Smooth muscle cell (in vitro differentiated cells): ENCODE results near the gene KLHL3. TPM values are rescaled to one million over a fixed set of nuclear protein-coding genes. Genes with fewer than 3 reads are reported as not detected.
A peak's percentile ranks its signal among the peaks of the same experiment; 100 is the strongest.

Source experiments
- DNase-seq: peaks from one replicate; lab custom pipeline; 2025; ENCODE audit not compliant: unreplicated experiment; lab: John Stamatoyannopoulos, UW
- H2AFZ ChIP-seq: fragments of 200-600 bp; sonication (generic); 2 replicates; pipeline ENCODE4 v1.6.0; 2016; ENCODE audit warnings: antibody characterized with exemption, low read depth, mild to moderate bottlenecking
- H3F3A ChIP-seq: fragments of 200-600 bp; sonication (generic); 2 replicates; pipeline ENCODE4 v1.6.0; 2017; ENCODE audit warnings: antibody characterized with exemption, low read depth
- H3K27ac ChIP-seq: fragments of 200-600 bp; sonication (generic); 2 replicates; pipeline ENCODE4 v1.5.1; 2016; ENCODE audit warnings: low read depth, mild to moderate bottlenecking
- H3K27me3 ChIP-seq: fragments of 200-600 bp; sonication (generic); 2 replicates; pipeline ENCODE4 v1.6.1; 2016; ENCODE audit warnings: low read depth, mild to moderate bottlenecking
- H3K36me3 ChIP-seq: fragments of 200-600 bp; sonication (generic); 2 replicates; pipeline ENCODE4 v1.5.1; 2016; ENCODE audit warnings: low read depth
- H3K4me1 ChIP-seq: fragments of 200-600 bp; sonication (generic); 2 replicates; pipeline ENCODE4 v1.5.1; 2016; ENCODE audit warnings: low read depth
- H3K4me2 ChIP-seq: fragments of 200-600 bp; sonication (generic); 2 replicates; pipeline ENCODE4 v1.6.0; 2016; ENCODE audit warnings: mild to moderate bottlenecking
- H3K4me3 ChIP-seq: fragments of 200-600 bp; sonication (generic); 2 replicates; pipeline ENCODE4 v1.5.1; 2016; ENCODE audit warnings: mild to moderate bottlenecking
- H3K79me2 ChIP-seq: fragments of 200-600 bp; sonication (generic); 2 replicates; pipeline ENCODE4 v1.6.0; 2016; ENCODE audit warnings: low read depth, mild to moderate bottlenecking
- H3K9ac ChIP-seq: fragments of 200-600 bp; sonication (generic); 2 replicates; pipeline ENCODE4 v1.6.0; 2016; ENCODE audit warnings: low read depth
- H3K9me3 ChIP-seq: fragments of 200-600 bp; sonication (generic); replicated peaks from 2 replicates; pipeline ENCODE4 v1.5.1; 2016; ENCODE audit warnings: low read depth
- H4K20me1 ChIP-seq: fragments of 200-600 bp; sonication (generic); 2 replicates; pipeline ENCODE4 v1.6.0; 2016; ENCODE audit warnings: low read depth
- CTCF ChIP-seq: fragments of 200-600 bp; sonication (generic); IDR thresholded peaks from 2 replicates; pipeline ENCODE4 v1.5.1; 2017; ENCODE audit warnings: borderline replicate concordance, mild to moderate bottlenecking, antibody characterized with exemption; ENCODE audit not compliant: insufficient read depth, poor library complexity, severe bottlenecking
- WGBS: methylation state at CpG from one replicate; pipeline ENCODE4 v1.1.7; 2016; ENCODE audit warnings: low lambda C conversion rate; 5-methylcytosine and 5-hydroxymethylcytosine counted together
- microRNA counts: library from miRNA; unstranded; fragments of <30 nt; microRNA quantifications from one replicate; lab custom pipeline; 2016
- microRNA-seq: library from miRNA; unstranded; fragments of <30 nt; microRNA quantifications from one replicate; pipeline ENCODE4, GENCODE V29; 2016; ENCODE audit warnings: borderline number of aligned reads
- polyA plus RNA-seq: library from polyadenylated mRNA; unstranded; fragments of >200 nt; fragmentation: Nextera tagmentation; extraction: Ambion mirVana; gene quantifications from 2 replicates; pipeline ENCODE4 v1.2.1, GENCODE V29; 2016
- small RNA-seq: library from RNA; depleted of rRNA; stranded (forward); fragments of <200 nt; gene quantifications from one replicate; pipeline ENCODE3, GENCODE V24; 2014
- total RNA-seq: library from RNA; depleted of rRNA; stranded (reverse); fragments of >200 nt; gene quantifications from 2 replicates; pipeline ENCODE4 v1.2.3, GENCODE V29; 2014

The KLHL3 gene
- total and polyA plus RNA-seq, 2 experiments from 2014 or later = 3.6 to 9.1 TPM

DNA sequence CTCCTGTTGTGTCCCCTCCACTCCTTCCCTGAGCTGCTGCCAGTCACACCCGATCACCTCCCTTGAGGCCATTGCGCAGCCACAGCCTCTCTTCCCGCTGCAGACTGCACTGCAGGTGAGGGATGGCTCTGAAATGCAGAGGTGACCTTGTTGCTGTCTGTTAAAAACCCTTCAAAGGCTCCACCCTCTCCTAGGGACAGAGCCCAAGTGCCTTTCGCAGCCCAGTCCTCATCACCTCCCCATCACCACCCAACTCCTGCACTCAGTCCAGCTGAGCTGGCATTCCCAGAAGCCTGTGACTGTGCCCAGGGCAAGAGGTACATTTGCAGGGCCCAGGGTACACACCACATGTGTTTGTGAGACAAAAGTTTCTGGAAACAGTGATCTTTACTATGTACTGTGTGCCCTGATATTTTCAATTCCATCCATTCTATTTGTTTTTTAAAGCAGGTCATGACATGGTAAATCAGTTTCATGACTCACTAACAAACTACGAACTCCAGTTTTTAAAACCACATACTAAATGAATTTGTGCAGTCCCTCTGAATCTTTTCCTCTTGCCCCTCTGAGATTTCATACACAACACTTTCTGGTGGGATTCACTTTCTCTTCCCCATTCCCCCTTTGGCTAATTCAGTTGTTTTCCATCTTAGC is 163.7 kb downstream of the KLHL3 start:
- H2AFZ ChIP-seq = no peak overlapping the region
- WGBS = 81% methylated on average over 5 of the region's 5 CpGs
- TF ChIP-seq CTCF = no peak
- H3K27ac ChIP-seq = no peak overlapping the region
- no peak overlapping the region for H3K4me3 ChIP-seq
- H3K27me3 ChIP-seq = no peaks in the 10 kb centered on the region
- no peaks in the 10 kb centered on the region for H4K20me1 ChIP-seq
- no peaks in the 10 kb centered on the region for H3K4me1 ChIP-seq
- no peaks in the 10 kb centered on the region for H3K36me3 ChIP-seq
- no peaks in the 10 kb centered on the region for H3K79me2 ChIP-seq
- no peak for DNase-seq
- H3K4me2 ChIP-seq = no peak overlapping the region
- H3F3A ChIP-seq = no peaks in the 10 kb centered on the region
- no peak overlapping the region for H3K9ac ChIP-seq
- H3K9me3 ChIP-seq = no peaks in the 10 kb centered on the region

DNA sequence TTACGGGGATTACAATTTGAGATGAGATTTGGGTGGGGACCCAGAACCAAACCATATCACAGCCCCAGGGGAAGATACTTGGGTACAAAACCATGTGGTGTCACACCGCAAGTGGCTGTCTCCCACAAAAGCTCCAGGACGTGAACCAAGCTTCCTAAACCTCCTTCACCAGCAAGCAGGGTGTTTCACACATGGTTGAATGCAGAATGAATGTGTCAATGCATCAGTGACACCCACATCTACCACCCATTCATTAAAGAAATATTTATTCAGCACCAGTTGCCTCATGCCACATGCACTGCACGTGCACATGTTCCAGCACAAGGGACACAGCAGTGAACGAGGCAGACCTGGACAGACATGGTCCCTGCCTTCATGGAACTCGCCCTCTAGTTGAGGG is 165.8 kb downstream of the KLHL3 start:
- Histone ChIP-seq H3K4me2 (no peak overlapping the region), H3K4me1 (peaks cover 3% of the 10 kb centered on the region), H3K27me3 (no peaks in the 10 kb centered on the region), H3K36me3 (no peaks in the 10 kb centered on the region), H3K9me3 (no peaks in the 10 kb centered on the region), H3F3A (no peaks in the 10 kb centered on the region), H4K20me1 (no peaks in the 10 kb centered on the region), H3K4me3 (no peak overlapping the region), H2AFZ (no peak overlapping the region), H3K9ac (no peak overlapping the region), H3K79me2 (no peaks in the 10 kb centered on the region), H3K27ac (no peak overlapping the region)
- TF ChIP-seq CTCF = no peak
- no peak for DNase-seq
- WGBS = 92% methylated on average over 6 of the region's 6 CpGs

MicroRNAs within 50 kb of the gene (microRNA counts, 767-probe panel; counts per million panel counts)
- microRNA hsa-miR-874 (lab: Ali Mortazavi, UCI) = 183 counts per million

Small RNA genes within 50 kb of the gene (microRNA-seq; reads per million reads assigned to microRNA genes)
- gene MIR874 = 1,029 reads per million, percentile 80 among the genes with 10 or more reads in this experiment

Small RNA genes within 50 kb of the gene (small RNA-seq; reads per million reads assigned to genes)
- gene MIR874 = 9.8 reads per million, percentile 77 among the genes with 10 or more reads in this experiment

Other genes with a start within 250 kb of the KLHL3 start
- 56.2 and 57.7 TPM in 2 replicates for gene SPOCK1, start 236.8 kb downstream of the KLHL3 start, total RNA-seq
- gene SPOCK1, start 236.8 kb downstream of the KLHL3 start, polyA plus RNA-seq = 55.9 and 80.0 TPM in 2 replicates
- 18.8 and 20.8 TPM in 2 replicates for gene HNRNPA0, start 18.3 kb upstream of the KLHL3 start, total RNA-seq
- gene HNRNPA0, start 18.3 kb upstream of the KLHL3 start, polyA plus RNA-seq = 11.5 and 14.4 TPM in 2 replicates
- gene MYOT, start 131.8 kb upstream of the KLHL3 start, total RNA-seq = not detected in 2 replicates
- gene MYOT, start 131.8 kb upstream of the KLHL3 start, polyA plus RNA-seq = 0.07 and 0.29 TPM in 2 replicates
- gene PKD2L2, start 153.4 kb upstream of the KLHL3 start, total RNA-seq = not detected in 2 replicates
- gene PKD2L2, start 153.4 kb upstream of the KLHL3 start, polyA plus RNA-seq = 0.19 and 0.22 TPM in 2 replicates